OCI-M2 (cell line): ENCODE results near the gene COL5A1.
"Not testable (repeated sequence)": the region's sequence is repeated elsewhere in the genome, so short reads cannot be mapped to it uniquely, and the experiment has no call there.

Source experiments
- DNase-seq: peaks from one replicate; lab custom pipeline; 2025; ENCODE audit not compliant: unreplicated experiment; lab: John Stamatoyannopoulos, UW

Gene COL5A1

GRCh38 chr9:134638502-134639090, 3.0 kb upstream of the COL5A1 start:
- DNase-seq = no peak

GRCh38 chr9:134639994-134640393, 1.6 kb upstream of the COL5A1 start:
- no peak for DNase-seq

- no peak for DNase-seq
Measured at GRCh38 chr9:134640506-134641172, 964 bp upstream of the COL5A1 start.

- DNase-seq = no peak
Measured at GRCh38 chr9:134641990-134642384, 384 bp downstream of the COL5A1 start.

- no peak for DNase-seq
Measured at GRCh38 chr9:134642385-134643181, 980 bp downstream of the COL5A1 start.

GRCh38 chr9:134643222-134643671, 1.6 kb downstream of the COL5A1 start:
- no peak for DNase-seq

DNA sequence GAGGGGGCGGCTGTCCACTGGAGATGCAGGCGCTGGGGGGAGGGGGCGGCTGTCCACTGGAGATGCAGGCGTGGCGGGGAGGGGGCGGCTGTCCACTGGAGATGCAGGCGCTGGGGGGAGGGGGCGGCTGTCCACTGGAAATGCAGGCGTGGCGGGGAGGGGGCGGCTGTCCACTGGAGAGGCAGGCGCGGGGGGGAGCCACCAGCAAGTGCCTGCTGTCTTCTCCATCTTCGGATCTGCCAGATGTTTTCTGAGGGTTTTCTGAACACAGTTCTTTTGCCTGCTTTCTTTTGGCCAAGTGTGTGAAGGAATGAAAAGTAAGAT, 2.8 kb downstream of the COL5A1 start:
- DNase-seq = not testable (repeated sequence)

- DNase-seq = no peak
Measured at GRCh38 chr9:134644725-134645606, 3.4 kb downstream of the COL5A1 start.

- no peak for DNase-seq
Measured at GRCh38 chr9:134645607-134646365, 4.2 kb downstream of the COL5A1 start.

DNA sequence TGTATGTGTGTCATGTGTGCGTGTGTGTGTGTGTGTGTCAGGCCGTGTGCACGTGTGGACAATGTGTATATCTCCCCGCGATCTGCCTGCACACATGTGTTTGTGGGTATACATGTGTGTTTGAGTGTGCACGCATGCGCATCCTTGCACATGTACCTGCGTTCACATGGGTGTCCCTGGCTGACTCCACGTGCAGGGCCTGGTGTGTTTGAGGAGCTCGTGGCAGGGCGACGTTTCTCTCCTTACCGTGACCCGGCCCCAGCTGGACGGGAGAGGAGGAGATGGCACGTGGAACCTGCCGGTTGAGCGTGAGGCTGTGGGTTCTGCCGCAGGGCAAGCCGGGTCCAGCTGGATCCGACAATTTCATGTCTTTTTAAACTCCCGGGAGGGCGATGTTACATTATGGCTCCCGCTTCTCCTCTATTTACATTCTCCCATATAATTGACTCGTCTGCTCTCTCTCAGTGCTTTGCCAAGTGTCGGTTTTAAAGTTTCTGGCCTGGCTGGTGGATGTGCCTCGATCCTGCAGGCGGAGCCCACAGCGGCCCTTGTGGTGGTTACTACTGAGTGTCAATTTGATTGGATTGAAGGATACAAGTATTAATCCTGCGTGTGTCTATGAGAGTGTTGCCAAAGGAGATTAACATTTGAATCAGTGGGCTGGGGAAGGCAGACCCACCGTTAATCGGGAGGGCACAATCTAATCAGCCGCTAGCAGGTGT, 5.9 kb downstream of the COL5A1 start:
- no peak for DNase-seq

DNA sequence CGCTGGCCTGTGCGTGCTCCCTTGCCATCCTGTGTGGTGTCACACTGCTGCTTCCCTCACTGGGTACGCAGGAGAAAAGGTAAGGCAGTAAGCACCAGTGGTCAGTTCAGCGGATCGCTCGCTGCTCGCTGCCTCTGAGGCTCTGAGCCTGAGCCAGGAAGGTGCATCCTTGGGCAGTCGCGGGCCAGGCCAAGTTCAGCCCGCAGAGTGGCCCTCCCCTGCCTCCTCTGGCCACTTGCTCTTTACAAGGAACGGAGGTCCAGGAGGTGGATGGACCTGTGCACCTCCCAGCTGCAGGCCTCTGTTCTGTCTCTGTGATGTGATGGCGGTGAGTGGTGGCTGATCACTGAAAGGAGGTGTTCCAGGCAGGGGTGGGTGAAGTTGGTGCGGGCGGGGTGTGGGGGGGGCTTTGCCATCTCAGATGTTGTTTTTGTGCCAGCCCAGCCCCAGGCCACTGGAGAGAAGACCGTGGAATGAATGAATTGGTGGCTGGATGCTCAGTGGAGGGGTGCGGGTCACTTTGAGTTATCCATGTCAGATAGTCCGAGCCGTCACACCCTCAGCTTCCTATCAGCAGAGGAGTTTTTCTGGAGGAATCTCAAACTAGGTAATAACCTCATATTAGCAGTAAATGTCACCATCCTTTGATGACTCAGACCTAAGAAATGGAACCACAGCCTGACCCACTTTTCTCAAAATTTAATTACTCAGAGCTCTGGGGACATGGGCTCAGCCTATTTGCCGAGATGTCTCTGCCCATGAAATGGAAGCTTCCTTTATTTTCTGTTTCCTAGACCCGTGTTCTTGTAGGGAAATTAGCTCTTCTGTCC, 7.3 kb downstream of the COL5A1 start:
- no peak for DNase-seq

GRCh38 chr9:134650431-134651190, 9.0 kb downstream of the COL5A1 start:
- DNase-seq = no peak

DNA sequence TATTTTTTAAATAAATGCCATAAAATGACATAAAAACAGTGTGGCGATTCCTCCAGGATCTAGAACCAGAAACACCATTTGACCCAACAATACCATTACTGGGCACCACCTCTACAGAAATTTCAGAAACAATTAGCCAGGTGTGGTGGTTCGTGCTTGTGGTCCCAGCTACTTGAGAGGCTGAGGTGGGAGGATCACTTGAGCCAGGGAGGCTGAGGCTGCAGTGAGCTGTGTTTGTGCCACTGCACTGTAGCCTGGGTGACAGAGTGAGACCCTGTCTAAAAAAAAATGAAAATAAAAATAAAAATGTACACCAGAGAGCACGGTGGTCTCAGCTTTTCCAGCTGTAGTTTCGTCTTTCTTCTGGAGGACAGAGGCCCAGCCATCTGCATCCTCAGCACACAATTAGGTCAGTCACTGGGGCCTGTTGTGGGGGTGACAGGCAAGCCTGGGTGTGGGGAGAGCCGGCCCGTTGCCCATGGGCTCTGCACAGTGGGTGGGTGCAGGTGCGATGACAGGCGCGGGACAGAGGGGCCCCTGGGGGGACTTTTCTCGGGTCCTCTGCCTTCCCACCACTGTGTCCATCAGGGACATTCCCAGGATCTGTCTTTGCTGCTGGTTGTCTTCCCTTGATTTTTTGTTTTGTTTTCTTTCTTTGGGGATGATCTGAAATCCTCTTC, 9.8 kb downstream of the COL5A1 start:
- DNase-seq = no peak

DNA sequence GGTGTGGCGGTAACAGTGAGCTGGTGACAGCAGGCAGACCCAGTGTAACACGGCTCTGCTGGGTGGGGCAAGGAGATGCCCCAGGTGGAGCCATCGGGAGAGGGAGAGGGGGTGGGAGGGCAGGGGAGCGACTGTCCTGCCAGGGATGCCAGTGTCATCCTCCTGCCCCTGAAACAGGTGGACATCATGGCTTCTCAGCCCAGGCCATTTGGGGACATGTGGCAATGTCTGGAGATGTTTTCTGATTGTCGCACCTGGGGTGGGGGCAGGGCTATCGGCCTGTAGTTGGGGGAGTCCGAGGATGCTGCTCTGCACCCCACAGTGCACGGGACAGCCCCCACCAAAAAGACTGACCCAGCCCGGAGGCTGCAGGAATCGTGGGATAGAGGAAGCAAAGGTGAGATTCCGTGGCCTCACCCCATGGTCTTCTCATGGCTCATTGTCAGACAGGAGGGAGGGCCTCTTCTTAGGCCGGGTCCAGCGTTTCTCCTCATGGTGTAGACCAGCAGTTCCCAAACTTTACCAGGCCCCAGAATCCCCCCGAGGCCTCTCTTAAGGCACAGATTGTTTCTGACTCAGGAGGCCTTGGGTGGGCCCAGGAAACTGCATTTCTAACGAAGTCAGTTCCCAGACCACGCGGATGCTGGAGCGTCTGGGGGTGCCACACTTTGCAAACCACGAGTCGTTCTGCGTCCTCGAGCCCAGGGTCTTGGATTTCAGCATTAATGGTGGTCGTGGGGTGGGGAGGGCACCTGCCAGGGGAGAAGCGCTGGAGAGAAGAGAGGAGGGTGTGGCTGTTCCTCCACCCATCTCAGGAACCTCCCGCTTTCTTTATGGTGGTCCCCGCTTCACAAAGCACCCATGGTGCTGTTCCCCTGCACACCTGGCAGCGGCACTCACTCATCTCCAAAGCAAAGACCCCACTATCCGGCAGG, 11.0 kb downstream of the COL5A1 start:
- DNase-seq = no peak

DNA sequence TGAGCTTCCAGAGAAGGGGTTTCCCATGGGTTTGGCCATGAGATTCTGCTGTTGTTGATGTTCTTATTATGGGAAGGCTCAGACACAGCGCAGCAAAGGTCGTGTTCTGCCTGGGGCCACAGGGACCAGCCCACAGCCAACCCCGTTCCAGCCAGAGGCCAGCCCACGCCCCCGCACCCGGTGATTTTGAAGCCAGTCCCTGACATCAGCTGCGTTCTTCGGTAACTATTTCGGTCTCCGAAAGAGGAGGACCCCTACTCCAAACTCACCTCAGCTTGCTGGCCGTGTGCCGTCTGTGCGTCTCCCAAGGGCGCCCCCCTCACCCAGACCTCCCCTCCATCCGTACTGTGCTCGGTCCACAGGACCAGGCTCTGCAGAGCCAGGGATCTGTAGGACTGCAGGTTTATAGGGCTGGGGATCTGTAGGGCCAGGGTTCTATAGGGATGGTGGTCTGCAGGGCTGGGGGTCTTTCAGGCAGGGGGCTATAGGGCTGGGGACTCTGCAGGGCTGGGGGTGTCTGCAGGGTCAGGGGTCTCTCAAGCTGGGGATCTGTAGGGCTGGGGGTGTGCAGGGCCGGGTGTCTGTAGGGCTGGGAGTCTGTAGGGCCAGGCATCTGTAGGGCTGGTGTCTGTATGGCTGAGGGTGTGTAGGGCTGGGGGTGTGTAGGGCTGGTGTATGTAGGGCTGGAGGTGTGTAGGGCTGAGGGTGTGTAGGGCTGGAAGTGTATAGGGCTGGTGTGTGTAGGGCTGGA, 11.8 kb downstream of the COL5A1 start:
- no peak for DNase-seq

GRCh38 chr9:134655101-134655500, 13.5 kb downstream of the COL5A1 start:
- no peak for DNase-seq
